Right atrium auricular region (tissue), 2 donors: ENCODE data around the gene KCTD11. TPM values are rescaled to one million over a fixed set of nuclear protein-coding genes. Genes with fewer than 3 reads are reported as not detected.

ENCODE experiments used
- DNase-seq: peaks from one replicate; pipeline ENCODE4 v3.0.0-alpha.2; 2019; ENCODE audit warnings: low spot score
- H3K27ac ChIP-seq, 2 donors: fragments of 200-600 bp; sonication (generic); 1 replicate in 1 of 2; 2 replicates in 1 of 2; pipeline ENCODE4 v1.5.1; 2016 to 2019
- H3K27me3 ChIP-seq, 2 donors: fragments of 200-600 bp; sonication (generic); one replicate each; pipeline versions ENCODE4 v1.5.1 to v1.6.0; 2017 to 2019
- H3K36me3 ChIP-seq: fragments of 200-600 bp; sonication (generic); one replicate; pipeline ENCODE4 v1.5.1; 2016
- H3K4me1 ChIP-seq, 2 donors: fragments of 200-600 bp; sonication (generic); one replicate each; pipeline versions ENCODE4 v1.5.1 to v1.6.0; 2017 to 2019
- H3K4me3 ChIP-seq, 2 donors: fragments of 200-600 bp; sonication (generic); 1 replicate in 1 of 2; 2 replicates in 1 of 2; pipeline ENCODE4 v1.5.1; 2017 to 2019; ENCODE audit warnings: mild to moderate bottlenecking in 1 of 2, moderate library complexity in 1 of 2
- H3K9me3 ChIP-seq, 2 donors: fragments of 200-600 bp; sonication (generic); one replicate each; pipeline ENCODE4 v1.5.1; 2019
- CTCF ChIP-seq, 2 donors: fragments of 200-600 bp; sonication (generic); IDR thresholded peaks; one replicate each; pipeline ENCODE4 v1.5.1; 2019; ENCODE audit warnings: antibody characterized with exemption in 2 of 2
- total RNA-seq, 2 donors: library from RNA; depleted of rRNA; stranded (reverse); fragments of >200 nt; gene quantifications; one replicate each; pipeline ENCODE4 v1.1.0, GENCODE V29; 2016

The KCTD11 gene
- total RNA-seq, 2 donors from 2014 or later: 4.2 to 6.9 TPM

GRCh38 chr17:7374353-7374752 lies 22.4 kb downstream of the KCTD11 start:
- TF ChIP-seq CTCF (IDR thresholded peaks at IDR 0.05): no peak
- Histone ChIP-seq H3K36me3 (no peaks in the 10 kb centered on the region), H3K27ac (no peak overlapping the region), H3K4me3 (no peak overlapping the region), H3K4me1 (no peaks in the 10 kb centered on the region), H3K27me3 (no peaks in the 10 kb centered on the region), H3K9me3 (no peaks in the 10 kb centered on the region)
- no peak for DNase-seq

- Histone ChIP-seq H3K4me1 (peaks cover 0 to 28% of the 10 kb centered on the region in 2 donors), H3K9me3 (no peaks in the 10 kb centered on the region), H3K27me3 (no peaks in the 10 kb centered on the region), H3K27ac (no peak overlapping the region), H3K4me3 (no peak overlapping the region), H3K36me3 (no peaks in the 10 kb centered on the region)
- no peak for TF ChIP-seq CTCF (IDR thresholded peaks at IDR 0.05)
- no peak for DNase-seq
These were observed 27.2 kb downstream of the KCTD11 start for GRCh38 chr17:7379134-7379533.

GRCh38 chr17:7380321-7380720 lies 28.4 kb downstream of the KCTD11 start:
- TF ChIP-seq CTCF (IDR thresholded peaks at IDR 0.05): no peak
- peak; percentile 69 for DNase-seq
- H3K36me3 ChIP-seq: no peaks in the 10 kb centered on the region
- no peaks in the 10 kb centered on the region for H3K9me3 ChIP-seq
- peaks cover 0 to 31% of the 10 kb centered on the region in 2 donors for H3K4me1 ChIP-seq
- peak overlapping the region; percentile 38 to 45 for H3K27ac ChIP-seq
- peak overlapping the region; percentile 44 to 55 for H3K4me3 ChIP-seq
- no peaks in the 10 kb centered on the region for H3K27me3 ChIP-seq

- H3K9me3 ChIP-seq: no peaks in the 10 kb centered on the region
- no peak for TF ChIP-seq CTCF (IDR thresholded peaks at IDR 0.05)
- peaks cover 0 to 31% of the 10 kb centered on the region in 2 donors for H3K4me1 ChIP-seq
- H3K4me3 ChIP-seq: peak within 1 kb of the TSS; percentile 44 to 55
- H3K27me3 ChIP-seq: no peaks in the 10 kb centered on the region
- peak within 1 kb of the TSS; percentile 38 to 45 for H3K27ac ChIP-seq
- H3K36me3 ChIP-seq: no peaks in the 10 kb centered on the region
- DNase-seq: no peak
These were observed 29.1 kb downstream of the KCTD11 start, which contains the start of gene TNK1 for GRCh38 chr17:7380855-7381683. Gene TNK1 (plus strand): TSS chr17:7381089. CDS start chr17:7382927, 1,838 bp downstream.

GRCh38 chr17:7382901-7383300 lies 30.9 kb downstream of the KCTD11 start:
- Histone ChIP-seq H3K4me3 (no peak overlapping the region), H3K27ac (no peak overlapping the region), H3K4me1 (peaks cover 0 to 31% of the 10 kb centered on the region in 2 donors), H3K9me3 (no peaks in the 10 kb centered on the region), H3K36me3 (no peaks in the 10 kb centered on the region), H3K27me3 (no peaks in the 10 kb centered on the region)
- no peak for DNase-seq
- TF ChIP-seq CTCF (IDR thresholded peaks at IDR 0.05): no peak
